Brain microvascular endothelial cell (primary cell): ENCODE data around the gene FYN.

Experiments
- DNase-seq: peaks from one replicate; pipeline ENCODE4 v3.0.0-alpha.2; 2020
- H3K27ac ChIP-seq: fragments of 250-450 bp; sonication (Bioruptor Pico); 2 replicates; pipeline ENCODE4 v1.5.1; 2020; ENCODE audit warnings: mild to moderate bottlenecking, moderate library complexity
- H3K27me3 ChIP-seq: fragments of 250-450 bp; sonication (Bioruptor Pico); replicated peaks from 2 replicates; pipeline ENCODE4 v1.5.1; 2020; ENCODE audit warnings: mild to moderate bottlenecking
- H3K36me3 ChIP-seq: fragments of 250-450 bp; sonication (Bioruptor Pico); replicated peaks from 2 replicates; pipeline ENCODE4 v1.5.1; 2020; ENCODE audit warnings: mild to moderate bottlenecking
- H3K4me3 ChIP-seq: 2 replicates; pipeline ENCODE4 v1.5.1; 2011; ENCODE audit warnings: low read depth, mild to moderate bottlenecking, control low read depth, low read length, moderate library complexity
- CTCF ChIP-seq: IDR thresholded peaks from 2 replicates; pipeline ENCODE4 v1.5.1; 2011; ENCODE audit warnings: low read depth, mild to moderate bottlenecking, moderate library complexity, low read length, control low read depth, inconsistent platforms; ENCODE audit errors: missing control alignments
- in situ Hi-C: cut with HindIII; loops from 2 replicates; pipeline ENCODE4 v1.10.0; 2017; ENCODE audit warnings: low sequenced_read_pairs, low pct_ligation_motif_present

The FYN gene

DNA sequence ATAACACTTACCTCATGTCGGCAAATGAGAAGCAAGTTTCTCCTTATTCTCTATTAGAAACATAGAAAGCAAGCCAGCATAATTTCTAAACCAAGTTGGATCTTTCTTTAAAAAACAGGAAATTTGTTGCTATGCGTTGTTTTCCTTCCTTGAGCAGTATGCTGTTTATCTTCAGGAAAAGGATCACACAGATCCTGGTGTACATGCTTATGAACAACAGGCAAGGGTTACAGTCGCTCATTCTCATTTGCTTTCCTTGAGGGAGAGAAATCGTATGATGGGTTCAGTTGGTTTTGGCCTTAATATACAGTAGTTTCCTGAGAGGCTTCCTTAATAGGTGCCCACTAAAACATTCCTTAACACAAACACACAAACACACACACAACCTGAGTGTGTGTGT is 118.8 kb downstream of the FYN start:
- no peaks in the 10 kb centered on the region for H3K36me3 ChIP-seq
- no peak for DNase-seq
- TF ChIP-seq CTCF, result no peak
- no peak overlapping the region for H3K27ac ChIP-seq
- in situ Hi-C loops, result no loop called here
- H3K27me3 ChIP-seq, result no peaks in the 10 kb centered on the region
- H3K4me3 ChIP-seq, result no peak overlapping the region

DNA sequence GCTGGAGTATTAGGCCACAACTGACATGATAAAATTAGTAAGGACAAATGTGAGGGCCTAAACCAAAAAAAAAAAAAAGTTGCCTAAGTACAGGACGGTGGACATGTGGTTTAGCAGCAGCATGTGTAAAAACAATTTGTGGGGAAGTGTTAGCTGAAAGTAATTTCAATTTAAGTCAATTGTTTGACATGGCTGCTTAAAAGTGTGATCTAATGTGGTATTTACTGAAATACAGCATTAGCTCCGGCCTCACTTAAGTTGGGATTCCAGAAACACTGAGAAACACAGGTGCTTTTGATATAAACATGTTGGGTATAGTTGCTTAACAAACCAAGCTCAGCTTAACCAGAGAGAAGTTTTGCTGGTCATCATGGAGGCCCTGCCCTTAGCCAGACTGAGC is 119.7 kb downstream of the FYN start:
- Histone ChIP-seq H3K36me3 (no peaks in the 10 kb centered on the region), H3K27ac (no peak overlapping the region), H3K27me3 (no peaks in the 10 kb centered on the region), H3K4me3 (no peak overlapping the region)
- TF ChIP-seq CTCF, result no peak
- in situ Hi-C loops, result no loop called here
- DNase-seq, result no peak

DNA sequence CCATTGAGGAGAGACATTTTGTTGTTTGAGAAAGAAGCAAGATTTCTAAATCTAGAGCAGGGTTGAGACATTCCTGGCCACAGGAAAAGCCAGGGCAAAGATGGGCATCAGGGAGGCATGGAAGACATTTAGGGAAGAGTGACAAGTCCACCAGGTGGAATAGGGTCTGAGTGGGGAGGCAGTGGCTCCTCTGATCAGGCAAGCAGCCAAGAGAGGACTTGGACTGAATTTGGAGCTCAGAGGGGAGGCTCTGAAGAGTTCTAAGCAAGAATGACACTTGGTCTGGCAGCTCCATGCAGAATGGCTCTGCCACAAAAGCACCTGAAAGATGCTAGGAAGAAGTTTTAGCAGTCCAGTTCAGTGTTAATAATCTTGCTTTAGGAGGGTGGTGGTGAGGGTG is 120.8 kb downstream of the FYN start:
- H3K27me3 ChIP-seq, result no peaks in the 10 kb centered on the region
- TF ChIP-seq CTCF, result no peak
- H3K4me3 ChIP-seq, result no peak overlapping the region
- no peak overlapping the region for H3K27ac ChIP-seq
- in situ Hi-C loops, result no loop called here
- no peak for DNase-seq
- no peaks in the 10 kb centered on the region for H3K36me3 ChIP-seq

- no peak overlapping the region for H3K4me3 ChIP-seq
- no peaks in the 10 kb centered on the region for H3K36me3 ChIP-seq
- H3K27me3 ChIP-seq, result no peaks in the 10 kb centered on the region
- peak overlapping the region; percentile 53 for H3K27ac ChIP-seq
- no peak for TF ChIP-seq CTCF
- in situ Hi-C loops, result no loop called here
- peak; percentile 83 for DNase-seq
These were observed 122.2 kb downstream of the FYN start for GRCh38 chr6:111750753-111751673.

DNA sequence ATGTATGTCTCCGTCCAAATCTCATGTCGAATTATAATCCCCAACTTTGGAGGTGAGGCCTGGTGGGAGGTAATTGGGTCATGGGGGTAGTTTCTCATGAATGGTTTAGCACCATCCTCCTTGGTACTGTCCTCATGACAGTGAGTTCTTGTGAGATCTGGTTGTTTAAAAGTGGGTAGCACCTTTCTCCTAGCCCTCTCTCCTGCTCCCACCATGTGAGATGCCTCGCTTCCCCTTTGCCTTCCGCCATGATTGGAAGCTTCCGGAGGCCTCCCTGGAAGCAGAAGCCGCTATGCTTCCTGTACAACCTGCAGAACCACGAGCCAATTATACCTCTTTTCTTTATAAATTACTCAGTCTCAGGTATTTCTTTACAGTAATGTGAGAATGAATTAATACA is 123.1 kb downstream of the FYN start:
- in situ Hi-C loops, result no loop called here
- Histone ChIP-seq H3K27ac (no peak overlapping the region), H3K4me3 (no peak overlapping the region), H3K36me3 (no peaks in the 10 kb centered on the region), H3K27me3 (no peaks in the 10 kb centered on the region)
- no peak for TF ChIP-seq CTCF
- no peak for DNase-seq
